ENCODE data around the gene EDRF1. TPM values are rescaled to one million over a fixed set of nuclear protein-coding genes. Genes with fewer than 3 reads are reported as not detected.

Gene EDRF1
- total RNA-seq, 1 donor from 2014 or later, result 41.3 TPM

DNA sequence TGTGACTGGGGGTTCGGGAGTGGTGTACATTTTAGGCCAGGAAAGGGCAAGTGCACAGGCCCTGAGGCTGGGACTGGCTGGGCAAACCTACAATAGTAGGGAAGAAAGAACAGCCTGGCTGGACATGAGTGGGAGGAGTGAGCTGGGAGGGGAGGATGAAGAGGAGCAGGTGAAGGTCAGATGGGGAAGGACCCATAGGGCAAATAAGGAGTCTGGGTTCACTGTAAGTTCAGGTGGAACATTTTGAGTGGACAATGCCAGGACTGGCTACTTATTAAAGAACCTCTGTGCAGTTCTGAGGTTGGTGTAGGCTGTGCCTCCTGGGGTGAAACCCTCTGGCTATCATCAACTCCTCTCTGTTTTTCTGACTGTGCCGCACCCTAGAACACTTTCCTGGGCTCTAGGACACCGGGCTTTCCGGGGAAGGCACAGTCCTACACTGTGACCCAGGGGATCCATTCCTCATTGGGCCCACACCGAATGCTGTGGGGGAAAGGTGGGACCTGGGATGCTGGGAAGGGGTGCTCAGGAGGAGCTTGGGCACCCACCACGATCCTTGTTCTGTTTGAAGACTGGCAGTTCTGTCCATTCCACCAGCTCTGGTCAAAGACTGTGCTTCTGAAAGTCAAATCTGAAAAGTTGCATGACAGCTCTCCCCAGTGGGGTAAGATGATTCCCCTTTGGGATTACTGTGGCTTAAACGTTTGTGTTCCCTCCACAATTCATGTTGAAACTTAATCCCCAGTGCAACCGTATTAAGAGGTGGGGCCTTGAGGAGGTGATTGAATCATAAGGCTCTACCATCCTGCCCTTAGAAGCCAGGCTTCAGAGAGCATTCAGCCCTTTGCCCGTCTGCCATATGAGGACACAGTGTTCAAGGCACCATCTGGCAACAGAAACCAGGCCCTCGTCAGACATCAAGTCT lies 60.2 kb downstream of the EDRF1 start:
- peak overlapping the region; percentile 3 for H3K27ac Mint-ChIP-seq (ENCODE audit: unreplicated experiment)
- H3K36me3 Mint-ChIP-seq (ENCODE audit: unreplicated experiment), result peaks cover 17% of the 10 kb centered on the region
- TF ChIP-seq, protein P1, sequence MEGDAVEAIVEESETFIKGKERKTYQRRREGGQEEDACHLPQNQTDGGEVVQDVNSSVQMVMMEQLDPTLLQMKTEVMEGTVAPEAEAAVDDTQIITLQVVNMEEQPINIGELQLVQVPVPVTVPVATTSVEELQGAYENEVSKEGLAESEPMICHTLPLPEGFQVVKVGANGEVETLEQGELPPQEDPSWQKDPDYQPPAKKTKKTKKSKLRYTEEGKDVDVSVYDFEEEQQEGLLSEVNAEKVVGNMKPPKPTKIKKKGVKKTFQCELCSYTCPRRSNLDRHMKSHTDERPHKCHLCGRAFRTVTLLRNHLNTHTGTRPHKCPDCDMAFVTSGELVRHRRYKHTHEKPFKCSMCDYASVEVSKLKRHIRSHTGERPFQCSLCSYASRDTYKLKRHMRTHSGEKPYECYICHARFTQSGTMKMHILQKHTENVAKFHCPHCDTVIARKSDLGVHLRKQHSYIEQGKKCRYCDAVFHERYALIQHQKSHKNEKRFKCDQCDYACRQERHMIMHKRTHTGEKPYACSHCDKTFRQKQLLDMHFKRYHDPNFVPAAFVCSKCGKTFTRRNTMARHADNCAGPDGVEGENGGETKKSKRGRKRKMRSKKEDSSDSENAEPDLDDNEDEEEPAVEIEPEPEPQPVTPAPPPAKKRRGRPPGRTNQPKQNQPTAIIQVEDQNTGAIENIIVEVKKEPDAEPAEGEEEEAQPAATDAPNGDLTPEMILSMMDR (IDR thresholded peaks at IDR 0.05; ENCODE audit: partially characterized antibody, unreplicated experiment), result no peak
- H3K27me3 Mint-ChIP-seq (ENCODE audit: unreplicated experiment), result peaks cover 8% of the 10 kb centered on the region
- H3K9me3 Mint-ChIP-seq (ENCODE audit: unreplicated experiment), result peaks cover 12% of the 10 kb centered on the region
- H3K4me3 Mint-ChIP-seq (ENCODE audit: unreplicated experiment), result no peak overlapping the region
- DNase-seq, result no peak
- H3K4me1 Mint-ChIP-seq (ENCODE audit: low read depth, unreplicated experiment), result peaks cover 24% of the 10 kb centered on the region

DNA sequence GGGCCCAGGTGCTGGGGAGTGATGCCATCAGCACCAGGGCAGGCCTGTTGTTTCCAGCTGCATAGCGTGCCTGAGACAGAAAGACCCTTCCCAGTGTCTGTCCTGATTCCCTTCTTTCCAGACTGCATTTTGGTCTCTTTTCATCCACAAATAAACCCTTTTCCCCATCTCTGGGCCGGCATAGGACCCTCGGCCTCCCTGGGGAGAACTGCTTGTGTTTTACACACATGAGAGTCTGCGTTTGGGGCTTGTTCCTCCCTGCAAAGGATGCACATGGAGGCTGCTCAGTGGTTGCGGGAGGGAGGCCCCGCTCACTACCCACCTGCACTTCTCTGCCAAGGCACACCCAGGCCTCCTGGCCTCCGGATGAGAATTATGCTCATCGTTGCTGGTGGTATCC lies 61.9 kb downstream of the EDRF1 start:
- Mint-ChIP-seq H3K27me3 (ENCODE audit: unreplicated experiment) (peaks cover 4% of the 10 kb centered on the region), H3K4me3 (ENCODE audit: unreplicated experiment) (no peak overlapping the region), H3K4me1 (ENCODE audit: low read depth, unreplicated experiment) (peaks cover 22% of the 10 kb centered on the region), H3K27ac (ENCODE audit: unreplicated experiment) (no peak overlapping the region), H3K36me3 (ENCODE audit: unreplicated experiment) (peaks cover 17% of the 10 kb centered on the region), H3K9me3 (ENCODE audit: unreplicated experiment) (peaks cover 12% of the 10 kb centered on the region)
- DNase-seq, result no peak
- TF ChIP-seq, protein P1 (IDR thresholded peaks at IDR 0.05; ENCODE audit: partially characterized antibody, unreplicated experiment), result no peak

DNA sequence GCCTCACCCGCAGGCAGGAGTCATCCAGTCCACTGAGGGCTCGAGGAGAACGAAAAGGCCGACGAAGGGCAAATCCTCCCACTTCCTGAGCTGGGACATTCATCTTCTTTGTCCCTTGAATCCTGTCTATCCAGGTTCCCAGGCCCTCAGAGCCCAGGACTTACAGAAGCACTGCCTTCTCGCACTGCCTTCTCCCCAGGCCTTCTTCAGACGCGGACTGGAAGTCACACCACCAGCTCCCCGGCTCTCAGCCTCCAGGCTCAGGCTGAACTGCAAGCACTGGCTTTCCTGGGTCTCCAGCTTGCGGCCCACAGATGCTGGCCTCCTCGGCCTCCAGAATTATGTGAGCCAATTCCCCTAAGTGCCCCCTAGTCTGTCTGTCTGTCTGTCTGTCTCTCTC lies 62.5 kb downstream of the EDRF1 start:
- Mint-ChIP-seq H3K4me1 (ENCODE audit: low read depth, unreplicated experiment) (peaks cover 24% of the 10 kb centered on the region), H3K9me3 (ENCODE audit: unreplicated experiment) (peaks cover 12% of the 10 kb centered on the region), H3K4me3 (ENCODE audit: unreplicated experiment) (no peak overlapping the region), H3K36me3 (ENCODE audit: unreplicated experiment) (peaks cover 17% of the 10 kb centered on the region), H3K27me3 (ENCODE audit: unreplicated experiment) (peaks cover 7% of the 10 kb centered on the region), H3K27ac (ENCODE audit: unreplicated experiment) (peak overlapping the region; percentile 94)
- no peak for DNase-seq
- TF ChIP-seq, protein P1 (IDR thresholded peaks at IDR 0.05; ENCODE audit: partially characterized antibody, unreplicated experiment), result no peak

DNA sequence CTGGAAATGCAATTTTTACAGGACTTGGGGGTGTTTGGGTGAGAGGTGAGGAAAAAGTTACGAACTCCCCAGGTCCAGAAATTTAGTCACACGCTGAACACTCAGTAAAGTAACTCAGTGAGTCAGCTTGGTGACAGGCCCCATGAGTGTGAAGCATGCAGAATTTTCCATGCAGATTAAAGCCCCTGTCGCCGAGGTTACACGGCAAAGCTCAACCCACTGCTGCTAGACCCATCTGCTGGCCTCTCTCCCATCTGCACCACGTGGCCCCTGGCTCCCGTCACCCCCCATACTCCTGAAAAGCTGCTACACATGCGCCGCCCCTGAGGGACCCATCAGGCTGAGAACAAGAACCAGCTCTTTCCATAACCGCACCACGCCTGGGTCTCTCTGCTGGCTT lies 63.1 kb downstream of the EDRF1 start:
- peaks cover 14% of the 10 kb centered on the region for H3K9me3 Mint-ChIP-seq (ENCODE audit: unreplicated experiment)
- peak overlapping the region; percentile 21 for H3K4me3 Mint-ChIP-seq (ENCODE audit: unreplicated experiment)
- peak; percentile 65 for DNase-seq
- peaks cover 27% of the 10 kb centered on the region for H3K4me1 Mint-ChIP-seq (ENCODE audit: low read depth, unreplicated experiment)
- H3K27ac Mint-ChIP-seq (ENCODE audit: unreplicated experiment), result peak overlapping the region; percentile 94
- peaks cover 17% of the 10 kb centered on the region for H3K36me3 Mint-ChIP-seq (ENCODE audit: unreplicated experiment)
- peaks cover 7% of the 10 kb centered on the region for H3K27me3 Mint-ChIP-seq (ENCODE audit: unreplicated experiment)
- TF ChIP-seq, protein P1 (IDR thresholded peaks at IDR 0.05; ENCODE audit: partially characterized antibody, unreplicated experiment), result no peak

DNA sequence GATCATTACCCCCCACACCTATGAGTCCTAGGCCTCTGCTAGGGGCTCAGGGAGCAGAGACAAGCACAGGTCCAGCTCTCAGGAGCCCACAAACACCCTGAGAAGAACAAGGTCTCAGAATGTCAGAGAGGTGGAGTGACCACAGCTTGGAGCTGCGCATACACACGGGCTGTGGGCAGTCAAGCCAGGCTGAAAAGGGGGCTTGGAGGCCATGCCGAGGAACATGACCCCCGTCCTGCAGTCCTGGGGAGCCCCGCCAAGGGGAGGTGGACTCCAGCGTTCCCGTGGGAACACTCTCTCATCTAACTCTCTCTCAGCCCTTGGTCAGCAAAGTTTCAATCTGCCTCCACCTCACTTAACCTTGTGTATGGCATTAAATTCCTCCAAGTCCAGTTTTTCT lies 63.9 kb downstream of the EDRF1 start:
- peaks cover 27% of the 10 kb centered on the region for H3K4me1 Mint-ChIP-seq (ENCODE audit: low read depth, unreplicated experiment)
- peaks cover 14% of the 10 kb centered on the region for H3K36me3 Mint-ChIP-seq (ENCODE audit: unreplicated experiment)
- peaks cover 7% of the 10 kb centered on the region for H3K27me3 Mint-ChIP-seq (ENCODE audit: unreplicated experiment)
- H3K27ac Mint-ChIP-seq (ENCODE audit: unreplicated experiment), result peak overlapping the region; percentile 94
- H3K9me3 Mint-ChIP-seq (ENCODE audit: unreplicated experiment), result peaks cover 14% of the 10 kb centered on the region
- TF ChIP-seq, protein P1 (IDR thresholded peaks at IDR 0.05; ENCODE audit: partially characterized antibody, unreplicated experiment), result no peak
- no peak for DNase-seq
- H3K4me3 Mint-ChIP-seq (ENCODE audit: unreplicated experiment), result peak overlapping the region; percentile 21
